GM12878 (cell line): ENCODE results near the gene SLC38A9.

Experiments used
- CTCF ChIP-seq, 3 experiments: IDR thresholded peaks in 2 of 3; conservative IDR thresholded peaks in 1 of 3; 2 replicates each; pipeline ENCODE4 v1.5.1; 2011; ENCODE audit warnings: low read depth in 3 of 3, low read length in 3 of 3, mild to moderate bottlenecking in 3 of 3, control low read depth in 2 of 3, moderate library complexity in 2 of 3, inconsistent platforms in 1 of 3, mixed read lengths in 1 of 3; ENCODE audit not compliant: control insufficient read depth in 2 of 3, insufficient read depth in 1 of 3; ENCODE audit errors: extremely low read depth in 1 of 3
- ETV6 ChIP-seq, 2 experiments: fragments of 450-650 bp in 1 of 2; IDR thresholded peaks in 1 of 2; conservative IDR thresholded peaks in 1 of 2; 2 replicates each; pipeline ENCODE4 v1.6.1; 2014; ENCODE audit warnings: antibody characterized with exemption in 1 of 2, borderline replicate concordance in 1 of 2, low read depth in 1 of 2, mild to moderate bottlenecking in 1 of 2, moderate library complexity in 1 of 2
- NFIC ChIP-seq: IDR thresholded peaks from 2 replicates; pipeline ENCODE4 v1.6.1; 2012; ENCODE audit warnings: low read depth, mild to moderate bottlenecking, inconsistent platforms, low read length, moderate library complexity
- TAF1 ChIP-seq: IDR thresholded peaks from 2 replicates; pipeline ENCODE4 v1.6.1; 2011; ENCODE audit warnings: mild to moderate bottlenecking, low read depth, low read length, borderline replicate concordance

DNA sequence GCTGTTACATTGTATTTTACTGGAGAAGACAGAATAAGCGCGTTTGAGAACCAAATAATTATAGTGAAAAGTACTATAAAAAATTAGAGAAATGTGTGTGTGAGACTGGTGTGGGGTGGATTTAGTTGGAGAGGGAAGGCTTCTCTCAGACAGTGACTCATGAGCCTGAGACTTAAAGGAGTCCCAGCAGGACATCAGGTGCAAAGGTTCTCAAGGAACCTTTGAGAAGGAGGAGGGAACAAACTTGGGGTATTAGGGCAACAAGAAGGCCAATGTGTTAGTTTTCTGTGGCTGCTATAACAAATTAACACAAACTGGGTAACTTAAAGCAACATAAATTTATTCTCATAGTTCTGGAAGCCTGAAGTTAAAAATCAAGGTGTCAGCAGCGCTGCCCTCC, 30.7 kb upstream of the SLC38A9 start:
- TF ChIP-seq CTCF (IDR thresholded peaks at IDR 0.05 in 2 of 3, conservative IDR thresholded peaks at IDR 0.05 in 1 of 3; ENCODE audit: control insufficient read depth in 2 of 3, extremely low read depth in 1 of 3, insufficient read depth in 1 of 3, low read depth in 3 of 3, low read length in 3 of 3) (no peak), ETV6 (conservative IDR thresholded peaks at IDR 0.05 in 1 of 2, IDR thresholded peaks at IDR 0.05 in 1 of 2; ENCODE audit: borderline replicate concordance in 1 of 2, low read depth in 1 of 2) (no peak), NFIC (no peak), TAF1 (no peak)
